Muscle layer of duodenum (tissue), 2 donors: ENCODE data around the gene TGM3.

Source experiments
- H3K27ac ChIP-seq: one replicate; pipeline ENCODE4 v1.7.0; 2013; ENCODE audit warnings: mild to moderate bottlenecking, low read length
- H3K27me3 ChIP-seq: one replicate; pipeline ENCODE4 v1.7.0; 2013; ENCODE audit warnings: low read depth, mild to moderate bottlenecking, control low read depth, low read length
- H3K36me3 ChIP-seq, 2 donors: one replicate each; pipeline ENCODE4 v1.7.0; 2013; ENCODE audit warnings: low read length in 2 of 2, control low read depth in 1 of 2, mild to moderate bottlenecking in 1 of 2; ENCODE audit not compliant: insufficient read depth in 2 of 2, control insufficient read depth in 1 of 2
- H3K4me1 ChIP-seq, 2 donors: one replicate each; pipeline ENCODE4 v1.7.0; 2013; ENCODE audit warnings: low read length in 2 of 2, mild to moderate bottlenecking in 2 of 2, control low read depth in 1 of 2, moderate library complexity in 1 of 2; ENCODE audit not compliant: insufficient read depth in 2 of 2, control insufficient read depth in 1 of 2
- H3K4me3 ChIP-seq, 2 donors: one replicate each; pipeline ENCODE4 v1.7.0; 2013; ENCODE audit warnings: low read length in 2 of 2, low read depth in 1 of 2, mild to moderate bottlenecking in 1 of 2
- H3K9me3 ChIP-seq, 2 donors: one replicate each; pipeline ENCODE4 v1.7.0; 2013; ENCODE audit warnings: low read length in 2 of 2, control low read depth in 1 of 2, mild to moderate bottlenecking in 1 of 2; ENCODE audit not compliant: control insufficient read depth in 1 of 2
- donor health status: healthy.

TGM3 gene

GRCh38 chr20:2364044-2364443, 68.2 kb downstream of the TGM3 start:
- Histone ChIP-seq H3K9me3 (peaks cover 0 to 11% of the 10 kb centered on the region in 2 donors), H3K4me1 (no peaks in the 10 kb centered on the region), H3K27ac (no peak overlapping the region), H3K4me3 (no peak overlapping the region), H3K27me3 (no peaks in the 10 kb centered on the region), H3K36me3 (no peaks in the 10 kb centered on the region)

GRCh38 chr20:2365091-2365490, 69.3 kb downstream of the TGM3 start:
- H3K36me3 ChIP-seq, result no peaks in the 10 kb centered on the region
- no peak overlapping the region for H3K27ac ChIP-seq
- H3K27me3 ChIP-seq, result no peaks in the 10 kb centered on the region
- no peak overlapping the region for H3K4me3 ChIP-seq
- H3K9me3 ChIP-seq, result peaks cover 0 to 11% of the 10 kb centered on the region in 2 donors
- no peaks in the 10 kb centered on the region for H3K4me1 ChIP-seq

GRCh38 chr20:2365666-2366065, 69.9 kb downstream of the TGM3 start:
- Histone ChIP-seq H3K27me3 (no peaks in the 10 kb centered on the region), H3K4me3 (no peak overlapping the region), H3K9me3 (peaks cover 0 to 11% of the 10 kb centered on the region in 2 donors), H3K36me3 (no peaks in the 10 kb centered on the region), H3K27ac (no peak overlapping the region), H3K4me1 (no peaks in the 10 kb centered on the region)

GRCh38 chr20:2368621-2369020, 72.8 kb downstream of the TGM3 start:
- Histone ChIP-seq H3K4me3 (no peak overlapping the region), H3K9me3 (peaks cover 0 to 4% of the 10 kb centered on the region in 2 donors), H3K27ac (no peak overlapping the region), H3K36me3 (no peaks in the 10 kb centered on the region), H3K4me1 (no peaks in the 10 kb centered on the region), H3K27me3 (no peaks in the 10 kb centered on the region)

- Histone ChIP-seq H3K27me3 (no peaks in the 10 kb centered on the region), H3K36me3 (no peaks in the 10 kb centered on the region), H3K9me3 (peaks cover 0 to 4% of the 10 kb centered on the region in 2 donors), H3K27ac (no peak overlapping the region), H3K4me1 (no peaks in the 10 kb centered on the region), H3K4me3 (no peak overlapping the region)
Observed at GRCh38 chr20:2373098-2373497, 77.3 kb downstream of the TGM3 start.

GRCh38 chr20:2374346-2375125, 78.7 kb downstream of the TGM3 start:
- Histone ChIP-seq H3K36me3 (no peaks in the 10 kb centered on the region), H3K27ac (no peak overlapping the region), H3K9me3 (no peaks in the 10 kb centered on the region), H3K4me1 (no peaks in the 10 kb centered on the region), H3K4me3 (no peak overlapping the region), H3K27me3 (no peaks in the 10 kb centered on the region)

- Histone ChIP-seq H3K27me3 (no peaks in the 10 kb centered on the region), H3K4me1 (no peaks in the 10 kb centered on the region), H3K36me3 (no peaks in the 10 kb centered on the region), H3K4me3 (no peak overlapping the region), H3K9me3 (no peaks in the 10 kb centered on the region), H3K27ac (no peak overlapping the region)
Observed at GRCh38 chr20:2378893-2379292, 83.1 kb downstream of the TGM3 start.

- Histone ChIP-seq H3K36me3 (no peaks in the 10 kb centered on the region), H3K9me3 (no peaks in the 10 kb centered on the region), H3K4me1 (no peaks in the 10 kb centered on the region), H3K27me3 (no peaks in the 10 kb centered on the region), H3K4me3 (no peak overlapping the region), H3K27ac (no peak overlapping the region)
Observed at GRCh38 chr20:2379511-2380229, 83.9 kb downstream of the TGM3 start.

GRCh38 chr20:2380601-2381000, 84.8 kb downstream of the TGM3 start, which contains the start of gene TGM6:
TGM6 (plus strand) TSS chr20:2380901; CDS start chr20:2380969, 68 bp downstream.
- Histone ChIP-seq H3K4me3 (no peak within 1 kb of the TSS), H3K36me3 (no peaks in the 10 kb centered on the region), H3K4me1 (no peaks in the 10 kb centered on the region), H3K27me3 (no peaks in the 10 kb centered on the region), H3K9me3 (no peaks in the 10 kb centered on the region), H3K27ac (no peak within 1 kb of the TSS)

GRCh38 chr20:2381303-2381702, 85.5 kb downstream of the TGM3 start:
- H3K27ac ChIP-seq, result no peak overlapping the region
- no peaks in the 10 kb centered on the region for H3K27me3 ChIP-seq
- H3K36me3 ChIP-seq, result no peaks in the 10 kb centered on the region
- no peak overlapping the region for H3K4me3 ChIP-seq
- H3K4me1 ChIP-seq, result no peaks in the 10 kb centered on the region
- H3K9me3 ChIP-seq, result no peaks in the 10 kb centered on the region

GRCh38 chr20:2382833-2383232, 87.0 kb downstream of the TGM3 start:
- Histone ChIP-seq H3K27ac (no peak overlapping the region), H3K27me3 (no peaks in the 10 kb centered on the region), H3K36me3 (no peaks in the 10 kb centered on the region), H3K4me3 (no peak overlapping the region), H3K4me1 (no peaks in the 10 kb centered on the region), H3K9me3 (peaks cover 0 to 12% of the 10 kb centered on the region in 2 donors)
